Measurements from ENCODE around the gene GEMIN4. TPM values are rescaled to one million over a fixed set of nuclear protein-coding genes. Genes with fewer than 3 reads are reported as not detected.

The GEMIN4 gene
- total RNA-seq, 1 donor from 2014 or later = 13.3 TPM

- DNase-seq (ENCODE audit: low read depth) = no peak
- Histone ChIP-seq H3K27me3 (ENCODE audit: control insufficient read depth, insufficient read depth, low read length) (no peaks in the 10 kb centered on the region), H3K36me3 (ENCODE audit: control insufficient read depth, insufficient read depth, low read length) (no peaks in the 10 kb centered on the region), H3K4me3 (ENCODE audit: low read depth, low read length) (no peak overlapping the region)
- no peak for TF ChIP-seq CTCF (IDR thresholded peaks at IDR 0.05; ENCODE audit: insufficient read depth, low read length, poor library complexity, severe bottlenecking)
Measured at GRCh38 chr17:784143-784542, 32.1 kb upstream of the GEMIN4 start.

DNA sequence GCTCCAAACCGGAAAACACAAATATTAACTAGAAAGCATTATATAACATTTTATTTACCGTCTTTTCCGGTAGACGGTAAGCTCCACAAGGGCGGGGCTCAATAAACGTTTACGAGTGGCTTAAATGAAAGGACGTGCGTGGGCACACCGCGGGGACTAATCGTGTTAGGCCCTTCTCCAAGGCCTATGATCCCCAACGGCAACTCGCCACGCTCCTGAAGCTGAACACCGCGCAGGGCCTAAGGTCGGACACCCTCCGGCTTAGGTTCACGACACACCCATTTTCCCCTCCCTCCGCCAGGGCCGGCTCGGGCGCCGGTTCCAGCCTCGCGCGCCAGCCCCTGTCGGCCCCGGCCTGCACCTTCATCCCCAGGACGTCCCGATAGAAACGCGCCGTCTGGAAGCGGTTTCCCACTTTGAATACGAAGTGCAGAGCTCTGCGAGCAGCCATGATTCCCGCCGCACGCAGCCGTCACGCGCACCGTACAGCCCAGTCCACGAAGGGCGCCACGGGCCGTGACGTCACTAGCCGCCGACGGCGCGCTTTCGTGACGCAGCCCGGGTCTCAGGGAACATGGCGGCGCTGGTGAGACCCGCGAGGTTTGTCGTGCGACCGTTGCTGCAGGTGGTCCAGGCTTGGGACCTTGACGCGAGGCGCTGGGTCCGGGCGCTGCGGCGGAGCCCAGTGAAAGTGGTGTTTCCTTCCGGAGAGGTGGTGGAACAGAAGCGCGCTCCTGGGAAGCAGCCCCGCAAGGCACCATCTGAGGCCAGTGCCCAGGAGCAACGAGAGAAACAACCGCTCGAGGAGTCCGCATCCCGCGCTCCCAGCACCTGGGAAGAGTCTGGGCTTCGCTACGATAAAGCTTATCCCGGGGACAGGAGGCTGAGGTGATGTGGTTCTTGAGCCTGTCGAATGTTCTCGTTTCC, 30.0 kb upstream of the GEMIN4 start, which contains the start of the genes GLOD4 and MRM3:
Gene GLOD4 (minus strand): TSS at position 476 of the 927 bp plus-strand sequence. CDS start 25 bp downstream, at position 451.
Gene MRM3 (plus strand): TSS at position 549 of the 927 bp plus-strand sequence. CDS start 26 bp downstream, at position 575.
- H3K36me3 ChIP-seq (ENCODE audit: control insufficient read depth, insufficient read depth, low read length) = no peaks in the 10 kb centered on the region
- H3K4me3 ChIP-seq (ENCODE audit: low read depth, low read length) = peak within 1 kb of the TSS; percentile 96
- no peaks in the 10 kb centered on the region for H3K27me3 ChIP-seq (ENCODE audit: control insufficient read depth, insufficient read depth, low read length)
- peak; percentile 51 for DNase-seq (ENCODE audit: low read depth)
- no peak for TF ChIP-seq CTCF (IDR thresholded peaks at IDR 0.05; ENCODE audit: insufficient read depth, low read length, poor library complexity, severe bottlenecking)

GRCh38 chr17:778096-778495, 26.0 kb upstream of the GEMIN4 start:
- no peak for DNase-seq (ENCODE audit: low read depth)
- H3K36me3 ChIP-seq (ENCODE audit: control insufficient read depth, insufficient read depth, low read length) = peaks cover 1% of the 10 kb centered on the region
- TF ChIP-seq CTCF (IDR thresholded peaks at IDR 0.05; ENCODE audit: insufficient read depth, low read length, poor library complexity, severe bottlenecking) = no peak

DNA sequence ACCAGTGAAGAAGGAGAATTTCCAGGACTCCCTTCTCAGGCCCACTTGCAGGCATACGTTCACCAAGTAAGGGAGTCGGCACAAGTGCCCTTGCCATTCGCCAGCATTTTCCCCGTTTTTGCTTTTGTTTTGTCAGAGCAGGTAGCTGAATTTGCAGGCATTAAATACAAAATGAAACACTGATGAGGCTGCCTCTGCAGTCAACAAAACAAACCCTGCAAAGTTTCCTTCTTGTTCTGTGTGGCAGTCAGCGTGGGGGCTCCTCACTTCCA, 22.2 kb upstream of the GEMIN4 start:
- DNase-seq (ENCODE audit: low read depth) = no peak
- no peak for TF ChIP-seq CTCF (IDR thresholded peaks at IDR 0.05; ENCODE audit: insufficient read depth, low read length, poor library complexity, severe bottlenecking)
- Histone ChIP-seq H3K4me3 (ENCODE audit: low read depth, low read length) (no peak overlapping the region), H3K27me3 (ENCODE audit: control insufficient read depth, insufficient read depth, low read length) (no peaks in the 10 kb centered on the region), H3K36me3 (ENCODE audit: control insufficient read depth, insufficient read depth, low read length) (peaks cover 4% of the 10 kb centered on the region)

More at GRCh38 chr17:778096-778495, 26.0 kb upstream of the GEMIN4 start:
- Histone ChIP-seq H3K4me3 (ENCODE audit: low read depth, low read length) (no peak overlapping the region), H3K27me3 (ENCODE audit: control insufficient read depth, insufficient read depth, low read length) (no peaks in the 10 kb centered on the region)

DNA sequence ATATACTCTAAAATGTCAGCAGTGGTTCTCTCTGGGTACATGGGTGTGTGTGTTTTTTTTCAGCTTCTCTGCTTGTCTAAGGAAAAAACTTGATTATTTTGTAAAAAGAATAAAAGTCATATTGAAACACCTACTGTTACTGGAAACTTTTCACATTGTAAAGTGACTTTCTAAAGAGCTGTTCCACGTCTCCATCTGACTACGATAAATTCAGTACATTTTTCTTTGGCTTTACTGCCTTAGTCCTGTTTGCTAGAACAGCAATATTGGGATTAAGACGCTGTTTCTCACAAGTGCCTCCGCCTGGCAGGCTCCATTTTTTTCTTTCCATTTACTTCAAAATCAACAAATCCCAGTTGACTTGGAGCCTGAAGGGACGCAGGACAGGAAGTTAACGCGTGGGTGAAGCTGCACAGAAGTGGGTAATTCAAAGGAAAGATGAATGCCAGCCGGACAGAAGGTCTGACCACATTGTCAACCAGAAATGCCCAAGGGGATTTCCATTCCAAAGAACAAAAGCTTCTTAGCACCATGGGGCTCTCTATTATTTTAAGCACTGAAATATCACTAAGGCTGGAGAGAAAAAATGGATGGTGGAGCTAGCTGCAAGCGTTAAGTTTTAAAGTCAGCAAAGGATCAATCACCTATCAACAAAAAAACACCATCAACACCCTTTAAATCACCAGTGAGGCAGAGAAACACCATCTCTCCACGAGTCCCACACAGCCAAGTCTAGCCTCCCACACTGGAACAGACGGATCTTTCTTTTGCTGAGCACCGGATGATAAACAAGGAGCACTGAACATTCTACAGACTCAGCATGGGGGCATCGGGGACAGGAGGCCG, 21.6 kb upstream of the GEMIN4 start:
- DNase-seq (ENCODE audit: low read depth) = no peak
- no peak for TF ChIP-seq CTCF (IDR thresholded peaks at IDR 0.05; ENCODE audit: insufficient read depth, low read length, poor library complexity, severe bottlenecking)
- H3K36me3 ChIP-seq (ENCODE audit: control insufficient read depth, insufficient read depth, low read length) = peaks cover 4% of the 10 kb centered on the region
- no peak overlapping the region for H3K4me3 ChIP-seq (ENCODE audit: low read depth, low read length)
- H3K27me3 ChIP-seq (ENCODE audit: control insufficient read depth, insufficient read depth, low read length) = no peaks in the 10 kb centered on the region
